NCI-H526 treated with DMSO at 0.1 percent for 48 hours (cell line): ENCODE measurements around the gene PRRT1B.
"Not testable (repeated sequence)": the region's sequence is repeated elsewhere in the genome, so short reads cannot be mapped to it uniquely, and the experiment has no call there.

Experiments used
- DNase-seq: peaks from one replicate; lab custom pipeline; 2025; lab: John Stamatoyannopoulos, UW

The PRRT1B gene

DNA sequence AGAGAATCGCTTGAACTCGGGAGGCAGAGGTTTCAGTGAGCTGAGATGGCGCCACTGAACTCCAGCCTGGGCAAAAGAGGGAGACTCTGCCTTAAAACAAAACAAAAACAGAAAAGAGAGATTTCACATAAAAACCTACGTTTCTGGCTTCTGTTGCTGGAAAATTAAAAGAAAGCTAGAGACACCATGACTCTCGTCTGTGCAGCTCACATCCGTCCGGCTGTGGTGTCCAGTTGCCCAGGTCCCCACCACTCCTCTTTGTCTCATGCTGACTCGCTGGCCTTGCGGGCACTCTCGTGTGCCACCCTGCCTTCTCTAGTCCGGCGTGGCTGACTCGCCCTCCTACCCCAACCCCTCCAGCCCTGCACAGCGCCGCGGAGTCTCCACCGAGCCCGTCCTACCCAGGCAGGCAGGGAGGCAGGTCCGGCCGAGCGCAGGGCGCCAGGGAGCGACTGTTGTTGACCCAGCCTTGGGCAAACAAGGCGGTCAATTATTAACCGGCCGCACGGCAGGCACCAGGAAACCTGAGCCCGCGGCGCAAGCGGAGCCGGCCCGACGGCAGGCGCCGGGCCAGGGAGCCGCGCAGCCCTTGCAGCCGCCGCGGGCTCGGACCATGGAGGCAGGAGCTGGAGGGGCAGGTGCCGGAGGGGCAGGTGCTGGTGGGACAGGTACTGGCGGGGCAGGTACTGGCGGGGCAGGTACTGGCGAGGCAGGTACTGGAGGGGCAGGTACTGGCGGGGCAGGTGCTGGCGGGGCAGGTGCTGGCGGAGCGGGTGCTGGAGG is at the start of gene PRRT1B:
Gene PRRT1B (plus strand): TSS at position 521 of the 783 bp plus-strand sequence. CDS start 93 bp downstream, at position 614.
- peak; percentile 27 for DNase-seq

DNA sequence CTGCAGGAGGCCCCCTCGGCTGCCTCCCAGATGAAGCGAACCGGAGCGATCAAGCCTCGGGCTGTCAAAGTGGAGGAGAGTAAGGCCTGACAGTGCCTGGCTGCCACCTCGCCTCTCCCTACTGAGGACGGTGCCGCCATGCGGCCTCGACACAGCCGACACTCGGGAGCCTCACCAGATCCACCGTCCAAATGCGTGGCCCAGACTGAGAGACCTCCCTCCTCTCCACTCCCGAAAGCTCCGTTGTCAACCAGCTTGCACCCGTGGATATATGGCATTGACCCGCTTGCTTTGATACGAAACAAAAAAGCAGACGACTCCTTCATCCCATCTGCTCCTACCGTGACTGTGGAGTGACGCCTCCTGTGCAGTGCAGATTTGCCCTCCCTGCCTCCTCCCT is 49.5 kb upstream of the PRRT1B start:
- no peak for DNase-seq

- DNase-seq, result no peak
These were observed 48.4 kb upstream of the PRRT1B start for GRCh38 chr9:131496844-131497405.

DNA sequence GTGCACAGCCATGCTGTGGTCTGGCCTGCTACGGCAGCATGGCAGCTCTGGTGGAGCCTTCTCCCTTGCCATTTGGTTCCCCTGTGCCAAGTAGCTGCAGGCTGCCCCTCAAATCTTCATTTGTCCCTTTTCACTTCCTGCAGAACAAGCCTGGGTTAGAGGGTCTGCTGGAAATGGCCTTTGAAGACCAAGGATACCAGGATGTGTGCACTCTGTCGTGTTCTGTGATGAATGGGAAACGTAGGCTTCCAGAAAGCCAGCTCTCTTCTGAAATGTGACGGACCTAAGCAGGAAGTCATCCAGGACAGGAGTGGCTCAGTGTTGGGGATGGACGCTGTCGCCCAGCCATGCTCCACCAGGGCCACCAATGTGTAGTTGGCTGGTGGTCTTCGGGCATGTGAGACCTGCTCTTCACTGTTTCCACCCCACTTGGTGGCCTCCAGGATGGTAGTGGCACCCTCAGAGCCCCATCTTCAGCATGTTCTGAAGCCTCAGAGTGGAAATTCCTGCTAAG is 46.0 kb upstream of the PRRT1B start:
- no peak for DNase-seq

DNA sequence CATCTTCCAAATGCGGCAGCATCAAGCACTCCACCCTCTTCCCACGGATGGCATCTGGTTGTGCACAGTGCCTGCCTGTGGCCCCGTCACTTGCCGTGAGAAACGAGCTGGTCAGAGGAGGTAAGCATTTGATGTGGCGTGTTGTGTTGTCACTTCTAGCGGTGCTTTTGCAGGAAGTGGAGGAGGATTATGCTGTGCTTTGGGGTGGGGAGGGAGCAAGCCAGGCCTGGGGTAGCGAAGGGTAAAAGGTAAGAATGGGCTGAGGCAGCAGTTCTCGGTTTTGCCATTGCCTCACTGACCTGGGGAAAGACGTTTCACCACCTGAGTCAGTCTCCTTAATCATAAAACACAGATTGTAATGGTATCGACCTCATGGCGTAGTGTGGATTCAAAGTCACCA is 44.9 kb upstream of the PRRT1B start:
- DNase-seq, result no peak

DNA sequence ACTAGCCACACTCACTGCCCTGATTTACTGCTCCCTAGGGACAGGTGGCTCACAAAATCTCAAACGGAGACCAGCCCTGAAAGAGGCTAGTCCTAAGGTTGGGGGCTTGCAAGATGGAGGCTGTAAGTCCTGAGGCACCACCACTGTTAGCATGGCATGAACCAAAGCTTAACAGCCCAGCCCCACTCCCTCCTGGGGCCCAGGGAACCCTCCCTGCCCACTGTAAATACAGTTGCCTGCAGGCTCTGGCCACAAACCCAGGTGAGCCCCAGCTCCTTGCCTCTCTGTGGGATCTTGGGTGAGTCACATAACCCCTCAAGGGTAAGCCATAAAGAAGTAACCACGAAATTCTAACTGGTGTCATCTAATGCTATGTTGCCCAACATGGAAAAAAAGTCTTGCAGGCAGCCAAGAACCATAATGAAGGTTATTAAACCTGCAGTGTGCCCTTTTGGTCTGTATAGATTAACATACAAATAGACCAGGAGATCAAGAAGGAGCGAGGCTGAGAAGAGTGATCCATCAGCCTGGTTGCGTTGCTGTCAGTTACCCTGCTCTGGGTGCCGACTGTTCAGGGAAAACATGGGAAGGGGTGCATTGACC is 44.3 kb upstream of the PRRT1B start:
- DNase-seq, result no peak

DNA sequence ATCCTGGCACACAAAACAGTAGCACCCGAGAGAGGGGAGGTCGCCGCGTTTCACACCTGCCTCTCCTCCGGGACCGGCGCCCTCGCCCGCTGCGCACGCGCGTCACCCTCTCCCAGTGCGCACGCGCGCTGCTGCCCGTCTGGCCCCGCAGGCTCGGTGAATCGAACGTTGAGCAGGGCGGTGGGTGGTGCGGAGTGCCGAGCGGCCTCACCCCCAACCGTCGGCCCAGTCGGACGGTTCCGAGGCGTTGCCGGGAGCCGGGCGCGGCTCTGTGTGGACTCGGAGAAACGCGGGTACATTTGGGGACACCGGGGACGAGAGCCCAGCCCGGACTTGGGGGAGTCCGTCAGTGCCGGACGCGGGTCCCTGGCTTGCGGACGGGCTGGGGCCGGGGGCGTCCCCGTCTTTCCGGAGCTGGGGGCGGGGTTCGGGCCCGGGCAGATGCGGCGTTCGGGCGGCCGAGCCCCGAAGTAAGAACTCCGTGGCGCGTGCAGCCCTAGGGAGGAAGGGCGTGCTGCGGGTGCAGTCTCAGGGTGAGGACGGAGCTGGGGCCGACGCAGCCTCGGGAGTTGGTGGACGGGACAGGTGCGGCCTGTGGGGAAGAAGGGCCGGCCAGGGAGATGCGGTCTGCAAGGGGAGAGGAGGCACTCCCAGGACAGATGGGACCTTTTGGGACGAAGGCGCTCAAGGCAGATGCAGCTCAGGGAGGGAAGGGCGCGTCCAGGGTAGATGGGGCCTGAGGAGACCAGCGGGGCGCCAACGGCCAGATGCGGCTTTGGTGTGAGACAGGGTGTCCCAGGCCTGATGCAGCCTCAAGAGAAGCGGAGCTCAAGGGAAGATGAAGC is 42.3 kb upstream of the PRRT1B start, which contains the start of gene POMT1:
Gene POMT1 (plus strand): TSS at position 138 of the 845 bp plus-strand sequence. CDS start 1,301 bp downstream, outside the sequence.
- peak; percentile 65 for DNase-seq

- peak; percentile 14 for DNase-seq
These were observed 41.5 kb upstream of the PRRT1B start for GRCh38 chr9:131503626-131504465.

DNA sequence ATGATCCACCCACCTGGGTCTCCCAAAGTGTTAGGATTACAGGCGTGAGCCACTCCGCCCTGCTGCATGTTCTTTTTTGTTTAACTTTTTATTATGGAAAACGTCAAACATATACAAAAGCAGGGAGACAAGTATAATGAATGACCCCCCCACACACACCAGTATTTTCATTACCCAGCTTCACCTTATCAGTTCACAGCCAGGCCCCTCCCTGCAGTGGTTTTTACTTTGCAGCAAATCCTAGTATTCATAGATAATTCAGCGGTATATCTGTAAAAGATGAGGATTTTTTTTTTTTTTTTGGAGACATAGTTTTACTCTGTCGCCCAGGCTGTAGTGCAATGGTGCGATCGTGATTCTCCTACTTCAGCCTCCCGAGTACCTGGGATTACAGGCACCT is 40.3 kb upstream of the PRRT1B start:
- DNase-seq, result no peak

DNA sequence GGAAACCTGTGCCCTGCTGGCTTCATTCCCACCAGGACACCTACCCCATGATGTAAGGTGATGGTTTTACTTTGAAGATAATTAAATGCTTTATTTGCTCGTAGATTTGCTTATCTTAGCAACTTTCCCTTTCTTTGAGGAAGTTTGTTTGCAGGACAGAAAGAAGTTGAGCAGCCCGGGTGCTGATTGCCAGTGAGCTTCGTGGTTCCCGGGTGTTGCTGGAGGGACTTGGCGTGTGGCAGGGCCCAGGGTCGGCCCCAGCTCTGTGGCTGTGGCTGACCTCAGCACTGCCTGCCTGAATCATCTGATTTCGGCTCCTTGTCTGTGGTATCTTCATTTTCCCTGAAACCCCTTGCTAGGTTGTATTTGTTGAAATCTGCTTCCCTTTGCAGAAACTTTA is 33.9 kb upstream of the PRRT1B start:
- no peak for DNase-seq

GRCh38 chr9:131511880-131512279 is 33.4 kb upstream of the PRRT1B start:
- no peak for DNase-seq

DNA sequence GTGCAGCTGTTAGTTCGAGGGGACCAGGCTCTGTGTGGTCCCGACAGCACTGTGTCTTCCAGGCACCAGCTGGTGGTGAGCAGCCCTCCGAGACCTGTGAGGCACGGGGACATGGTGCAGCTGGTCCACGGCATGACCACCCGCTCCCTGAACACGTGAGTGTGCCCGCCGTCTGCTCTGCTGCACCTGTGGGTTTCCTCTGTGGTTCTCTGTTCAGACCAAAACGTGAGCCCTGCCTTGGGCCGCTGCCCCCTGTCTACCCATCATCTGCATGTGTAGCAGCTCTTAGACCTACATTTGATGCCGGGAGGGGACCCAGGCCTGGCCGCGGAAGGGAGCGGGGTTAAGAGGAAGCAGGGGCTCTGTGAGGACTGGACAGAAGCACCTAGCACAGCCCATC is 32.1 kb upstream of the PRRT1B start:
- DNase-seq, result no peak

- DNase-seq, result not testable (repeated sequence)
These were observed 29.7 kb upstream of the PRRT1B start for GRCh38 chr9:131515559-131516031.

- DNase-seq, result no peak
These were observed 29.2 kb upstream of the PRRT1B start for GRCh38 chr9:131516100-131516499.

GRCh38 chr9:131516930-131517329 is 28.4 kb upstream of the PRRT1B start:
- no peak for DNase-seq

- no peak for DNase-seq
These were observed 27.5 kb upstream of the PRRT1B start for GRCh38 chr9:131517761-131518190.

DNA sequence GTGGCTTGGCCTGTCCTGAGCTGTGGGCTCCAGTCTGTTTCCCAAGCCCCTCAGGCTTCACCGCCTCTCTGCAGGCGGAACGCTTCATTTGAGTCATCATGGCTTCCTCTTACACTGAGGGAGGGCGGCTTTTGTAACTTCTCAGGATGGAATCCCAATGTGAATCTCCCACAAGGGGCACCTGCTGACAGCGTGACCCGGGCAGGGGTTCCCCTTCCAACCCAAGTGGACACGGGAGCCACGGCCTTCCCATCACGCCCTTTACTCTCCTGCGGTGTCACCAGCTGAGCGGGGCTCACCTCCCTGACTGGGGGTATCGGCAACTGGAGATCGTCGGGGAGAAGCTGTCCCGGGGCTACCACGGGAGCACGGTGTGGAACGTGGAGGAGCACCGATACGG is 26.8 kb upstream of the PRRT1B start:
- no peak for DNase-seq

GRCh38 chr9:131520503-131520902 is 24.8 kb upstream of the PRRT1B start:
- no peak for DNase-seq

- no peak for DNase-seq
These were observed 24.1 kb upstream of the PRRT1B start for GRCh38 chr9:131521203-131521602.

- DNase-seq, result no peak
These were observed 23.5 kb upstream of the PRRT1B start for GRCh38 chr9:131521822-131522221.
